ENCODE results near the gene KRT17.
"Not testable (repeated sequence)": the region's sequence is repeated elsewhere in the genome, so short reads cannot be mapped to it uniquely, and the experiment has no call there.

- TF ChIP-seq, protein P1, sequence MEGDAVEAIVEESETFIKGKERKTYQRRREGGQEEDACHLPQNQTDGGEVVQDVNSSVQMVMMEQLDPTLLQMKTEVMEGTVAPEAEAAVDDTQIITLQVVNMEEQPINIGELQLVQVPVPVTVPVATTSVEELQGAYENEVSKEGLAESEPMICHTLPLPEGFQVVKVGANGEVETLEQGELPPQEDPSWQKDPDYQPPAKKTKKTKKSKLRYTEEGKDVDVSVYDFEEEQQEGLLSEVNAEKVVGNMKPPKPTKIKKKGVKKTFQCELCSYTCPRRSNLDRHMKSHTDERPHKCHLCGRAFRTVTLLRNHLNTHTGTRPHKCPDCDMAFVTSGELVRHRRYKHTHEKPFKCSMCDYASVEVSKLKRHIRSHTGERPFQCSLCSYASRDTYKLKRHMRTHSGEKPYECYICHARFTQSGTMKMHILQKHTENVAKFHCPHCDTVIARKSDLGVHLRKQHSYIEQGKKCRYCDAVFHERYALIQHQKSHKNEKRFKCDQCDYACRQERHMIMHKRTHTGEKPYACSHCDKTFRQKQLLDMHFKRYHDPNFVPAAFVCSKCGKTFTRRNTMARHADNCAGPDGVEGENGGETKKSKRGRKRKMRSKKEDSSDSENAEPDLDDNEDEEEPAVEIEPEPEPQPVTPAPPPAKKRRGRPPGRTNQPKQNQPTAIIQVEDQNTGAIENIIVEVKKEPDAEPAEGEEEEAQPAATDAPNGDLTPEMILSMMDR (optimal IDR thresholded peaks at IDR 0.05 in 1 of 3, IDR thresholded peaks at IDR 0.05 in 1 of 3, conservative IDR thresholded peaks at IDR 0.05 in 1 of 3; ENCODE audit: extremely low read depth in 1 of 3, insufficient read depth in 2 of 3, low read length in 3 of 3) = not testable (repeated sequence)
- TF ChIP-seq EZH2 (IDR thresholded peaks at IDR 0.05; ENCODE audit: low read length) = not testable (repeated sequence)
Observed at GRCh38 chr17:41582061-41582968, 42.1 kb downstream of the KRT17 start.

Data from keratinocyte (primary cell).